ENCODE results near the gene NDUFAF2.

DNA sequence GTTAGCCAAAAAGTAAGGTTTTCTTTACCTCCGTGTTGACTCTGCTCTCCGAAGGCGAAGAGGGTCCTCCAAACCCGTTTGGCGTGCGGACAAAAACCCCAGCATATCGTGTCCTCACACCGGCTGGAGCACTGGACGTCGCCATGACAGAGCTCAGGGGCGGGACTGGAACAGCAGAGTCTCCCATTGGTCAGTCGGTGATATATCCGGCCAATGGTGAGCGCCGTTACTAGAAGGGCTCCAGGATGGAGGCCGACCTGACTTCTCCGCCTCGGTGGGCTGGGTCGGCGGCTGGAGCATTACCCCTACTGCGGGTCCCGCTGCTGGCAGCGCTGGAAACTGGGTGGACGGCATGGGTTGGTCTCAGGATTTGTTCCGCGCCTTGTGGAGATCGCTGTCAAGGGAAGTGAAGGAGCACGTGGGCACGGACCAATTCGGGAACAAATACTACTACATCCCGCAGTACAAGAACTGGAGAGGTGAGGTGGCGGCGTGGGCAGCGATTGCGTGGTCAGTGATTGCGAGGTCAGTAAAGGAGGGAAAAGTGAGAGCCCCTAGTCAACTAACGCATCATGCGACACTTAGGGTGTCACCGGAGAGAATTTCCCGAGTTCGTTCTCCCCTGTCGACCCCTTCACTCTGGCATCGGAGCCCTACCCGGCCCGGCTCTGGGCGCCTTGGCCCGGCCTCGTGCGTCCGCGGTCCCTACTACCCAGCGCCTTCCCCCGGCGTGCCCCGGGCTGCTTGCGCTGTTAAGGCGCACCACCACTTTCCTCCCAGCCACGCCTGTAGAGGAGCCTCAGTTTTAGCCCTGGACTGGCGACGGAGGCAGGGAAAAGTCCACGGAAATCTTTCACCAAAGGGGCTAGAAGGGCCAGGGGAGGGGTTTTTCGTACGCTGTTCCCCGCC, at the start of gene NDUFAF2, which contains the start of gene ERCC8:
- TF ChIP-seq, protein P1, sequence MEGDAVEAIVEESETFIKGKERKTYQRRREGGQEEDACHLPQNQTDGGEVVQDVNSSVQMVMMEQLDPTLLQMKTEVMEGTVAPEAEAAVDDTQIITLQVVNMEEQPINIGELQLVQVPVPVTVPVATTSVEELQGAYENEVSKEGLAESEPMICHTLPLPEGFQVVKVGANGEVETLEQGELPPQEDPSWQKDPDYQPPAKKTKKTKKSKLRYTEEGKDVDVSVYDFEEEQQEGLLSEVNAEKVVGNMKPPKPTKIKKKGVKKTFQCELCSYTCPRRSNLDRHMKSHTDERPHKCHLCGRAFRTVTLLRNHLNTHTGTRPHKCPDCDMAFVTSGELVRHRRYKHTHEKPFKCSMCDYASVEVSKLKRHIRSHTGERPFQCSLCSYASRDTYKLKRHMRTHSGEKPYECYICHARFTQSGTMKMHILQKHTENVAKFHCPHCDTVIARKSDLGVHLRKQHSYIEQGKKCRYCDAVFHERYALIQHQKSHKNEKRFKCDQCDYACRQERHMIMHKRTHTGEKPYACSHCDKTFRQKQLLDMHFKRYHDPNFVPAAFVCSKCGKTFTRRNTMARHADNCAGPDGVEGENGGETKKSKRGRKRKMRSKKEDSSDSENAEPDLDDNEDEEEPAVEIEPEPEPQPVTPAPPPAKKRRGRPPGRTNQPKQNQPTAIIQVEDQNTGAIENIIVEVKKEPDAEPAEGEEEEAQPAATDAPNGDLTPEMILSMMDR (IDR thresholded peaks at IDR 0.05; ENCODE audit: low read depth, low read length) = no peak
- TF ChIP-seq EZH2phosphoT487 (IDR thresholded peaks at IDR 0.05; ENCODE audit: low read depth) = no peak
